ENCODE measurements around the gene DENND1A. TPM values are rescaled to one million over a fixed set of nuclear protein-coding genes. Genes with fewer than 3 reads are reported as not detected.

DENND1A gene
- polyA plus RNA-seq, 6 donors from 2014 or later = 4.0 to 9.5 (median 5.3) TPM

GRCh38 chr9:123485216-123485615 is 444.7 kb downstream of the DENND1A start:
- DNase-seq (no peak), ATAC-seq (ENCODE audit: low read depth in 2 of 2) (no peak)
- H3K27ac Mint-ChIP-seq = no peak overlapping the region
- no peaks in the 10 kb centered on the region for H3K27me3 Mint-ChIP-seq
- H3K9me3 Mint-ChIP-seq = peaks cover 0 to 2% (median 0%) of the 10 kb centered on the region in 7 donors
- H3K4me1 Mint-ChIP-seq = peaks cover 0 to 3% (median 0%) of the 10 kb centered on the region in 3 donors
- H3K4me3 Mint-ChIP-seq = no peak overlapping the region
- no peaks in the 10 kb centered on the region for H3K36me3 Mint-ChIP-seq

GRCh38 chr9:123484130-123484529 is 445.8 kb downstream of the DENND1A start:
- Mint-ChIP-seq H3K27me3 (no peaks in the 10 kb centered on the region), H3K4me1 (peaks cover 0 to 3% (median 0%) of the 10 kb centered on the region in 3 donors), H3K4me3 (no peak overlapping the region), H3K27ac (peak overlapping the region in 1 of 6 donors; percentile 73), H3K36me3 (no peaks in the 10 kb centered on the region), H3K9me3 (peaks cover 0 to 2% (median 0%) of the 10 kb centered on the region in 7 donors)
- DNase-seq = no peak
- ATAC-seq (ENCODE audit: low read depth in 2 of 2) = no peak

GRCh38 chr9:123483191-123483803 is 446.6 kb downstream of the DENND1A start:
- Mint-ChIP-seq H3K9me3 (peaks cover 0 to 2% (median 0%) of the 10 kb centered on the region in 7 donors), H3K4me3 (no peak overlapping the region), H3K4me1 (no peaks in the 10 kb centered on the region), H3K36me3 (no peaks in the 10 kb centered on the region), H3K27me3 (no peaks in the 10 kb centered on the region), H3K27ac (no peak overlapping the region)
- ATAC-seq (ENCODE audit: low read depth in 2 of 2) (no peak), DNase-seq (no peak)

GRCh38 chr9:123482295-123482968 is 447.5 kb downstream of the DENND1A start:
- Mint-ChIP-seq H3K36me3 (no peaks in the 10 kb centered on the region), H3K9me3 (peaks cover 0 to 2% (median 0%) of the 10 kb centered on the region in 7 donors), H3K4me1 (no peaks in the 10 kb centered on the region), H3K4me3 (no peak overlapping the region), H3K27ac (peak overlapping the region in 1 of 6 donors; percentile 26), H3K27me3 (no peaks in the 10 kb centered on the region)
- ATAC-seq (ENCODE audit: low read depth in 2 of 2) = no peak
- DNase-seq = no peak

GRCh38 chr9:123481209-123481865 is 448.6 kb downstream of the DENND1A start:
- DNase-seq = no peak
- H3K36me3 Mint-ChIP-seq = no peaks in the 10 kb centered on the region
- H3K4me1 Mint-ChIP-seq = no peaks in the 10 kb centered on the region
- peaks cover 0 to 2% (median 0%) of the 10 kb centered on the region in 7 donors for H3K9me3 Mint-ChIP-seq
- H3K27me3 Mint-ChIP-seq = no peaks in the 10 kb centered on the region
- H3K27ac Mint-ChIP-seq = no peak overlapping the region
- no peak for ATAC-seq (ENCODE audit: low read depth in 2 of 2)
- H3K4me3 Mint-ChIP-seq = peak overlapping the region in 1 of 8 donors; percentile 35

- no peaks in the 10 kb centered on the region for H3K4me1 Mint-ChIP-seq
- H3K36me3 Mint-ChIP-seq = no peaks in the 10 kb centered on the region
- H3K4me3 Mint-ChIP-seq = no peak overlapping the region
- no peaks in the 10 kb centered on the region for H3K27me3 Mint-ChIP-seq
- H3K27ac Mint-ChIP-seq = no peak overlapping the region
- DNase-seq (no peak), ATAC-seq (ENCODE audit: low read depth in 2 of 2) (no peak)
- H3K9me3 Mint-ChIP-seq = peaks cover 0 to 2% (median 0%) of the 10 kb centered on the region in 7 donors
Measured at GRCh38 chr9:123480791-123481190, 449.1 kb downstream of the DENND1A start.

- Mint-ChIP-seq H3K27ac (no peak overlapping the region), H3K4me3 (no peak overlapping the region), H3K27me3 (no peaks in the 10 kb centered on the region), H3K4me1 (no peaks in the 10 kb centered on the region), H3K36me3 (no peaks in the 10 kb centered on the region), H3K9me3 (peaks cover 0 to 2% (median 0%) of the 10 kb centered on the region in 7 donors)
- DNase-seq (no peak), ATAC-seq (ENCODE audit: low read depth in 2 of 2) (no peak)
Measured at GRCh38 chr9:123480096-123480495, 449.8 kb downstream of the DENND1A start.

- no peak for ATAC-seq (ENCODE audit: low read depth in 2 of 2)
- no peaks in the 10 kb centered on the region for H3K36me3 Mint-ChIP-seq
- H3K27ac Mint-ChIP-seq = no peak overlapping the region
- no peaks in the 10 kb centered on the region for H3K4me1 Mint-ChIP-seq
- no peak overlapping the region for H3K4me3 Mint-ChIP-seq
- no peak for DNase-seq
- peaks cover 0 to 2% (median 0%) of the 10 kb centered on the region in 7 donors for H3K9me3 Mint-ChIP-seq
- no peaks in the 10 kb centered on the region for H3K27me3 Mint-ChIP-seq
Measured at GRCh38 chr9:123478967-123479602, 450.8 kb downstream of the DENND1A start.

- ATAC-seq (ENCODE audit: low read depth in 2 of 2) (no peak), DNase-seq (no peak)
- H3K27me3 Mint-ChIP-seq = no peaks in the 10 kb centered on the region
- no peak overlapping the region for H3K27ac Mint-ChIP-seq
- no peak overlapping the region for H3K4me3 Mint-ChIP-seq
- H3K9me3 Mint-ChIP-seq = peaks cover 0 to 2% (median 0%) of the 10 kb centered on the region in 7 donors
- H3K36me3 Mint-ChIP-seq = no peaks in the 10 kb centered on the region
- H3K4me1 Mint-ChIP-seq = no peaks in the 10 kb centered on the region
Measured at GRCh38 chr9:123478160-123478559, 451.8 kb downstream of the DENND1A start.

GRCh38 chr9:123475407-123475806 is 454.5 kb downstream of the DENND1A start:
- no peak overlapping the region for H3K4me3 Mint-ChIP-seq
- DNase-seq = no peak
- peak overlapping the region in 1 of 6 donors; percentile 19 for H3K27ac Mint-ChIP-seq
- H3K36me3 Mint-ChIP-seq = no peaks in the 10 kb centered on the region
- H3K9me3 Mint-ChIP-seq = no peaks in the 10 kb centered on the region
- no peaks in the 10 kb centered on the region for H3K27me3 Mint-ChIP-seq
- H3K4me1 Mint-ChIP-seq = peaks cover 9 to 12% (median 12%) of the 10 kb centered on the region in 3 donors
- ATAC-seq (ENCODE audit: low read depth in 2 of 2) = no peak

- Mint-ChIP-seq H3K9me3 (no peaks in the 10 kb centered on the region), H3K27me3 (no peaks in the 10 kb centered on the region), H3K27ac (no peak overlapping the region), H3K36me3 (no peaks in the 10 kb centered on the region), H3K4me3 (no peak overlapping the region), H3K4me1 (peaks cover 9 to 12% (median 12%) of the 10 kb centered on the region in 3 donors)
- ATAC-seq (ENCODE audit: low read depth in 2 of 2) (no peak), DNase-seq (no peak)
Measured at GRCh38 chr9:123472862-123473614, 456.9 kb downstream of the DENND1A start.

- peak overlapping the region in 1 of 6 donors; percentile 45 for H3K27ac Mint-ChIP-seq
- DNase-seq = no peak
- H3K4me1 Mint-ChIP-seq = peaks cover 9 to 12% (median 12%) of the 10 kb centered on the region in 3 donors
- H3K36me3 Mint-ChIP-seq = no peaks in the 10 kb centered on the region
- no peaks in the 10 kb centered on the region for H3K9me3 Mint-ChIP-seq
- H3K4me3 Mint-ChIP-seq = no peak overlapping the region
- H3K27me3 Mint-ChIP-seq = no peaks in the 10 kb centered on the region
- peak in 1 of 2 donors; percentile 39 for ATAC-seq (ENCODE audit: low read depth in 2 of 2)
Measured at GRCh38 chr9:123471843-123472570, 457.9 kb downstream of the DENND1A start.

All from naive B cell (primary cell).